Measurements from ENCODE around the gene RGL1.

The RGL1 gene

GRCh38 chr1:183915625-183916510 is 110.9 kb downstream of the RGL1 start:
- no peak overlapping the region for H3K27ac ChIP-seq (ENCODE audit: extremely low read depth, low read depth, low read length)
- H3K36me3 ChIP-seq (ENCODE audit: control insufficient read depth in 2 of 2, insufficient read depth in 1 of 2, low read length in 2 of 2): peaks cover 0 to 26% of the 10 kb centered on the region in 2 experiments; a peak in 1 of 3 replicates
- H3K4me3 ChIP-seq (ENCODE audit: low read depth, low read length): no peak overlapping the region
- TF ChIP-seq ZNF24 (tag by site-specific recombination; IDR thresholded peaks at IDR 0.05): peak; percentile 37; the same call in 1 of the 2 replicates
- no peak for TF ChIP-seq ZBTB48 (tag by site-specific recombination; IDR thresholded peaks at IDR 0.05)
- TF ChIP-seq ZNF660 (tag by site-specific recombination; IDR thresholded peaks at IDR 0.05): peak; percentile 84; the same call in 1 of the 2 replicates
- no peak for TF ChIP-seq SALL2 (tag by site-specific recombination; IDR thresholded peaks at IDR 0.05; ENCODE audit: borderline replicate concordance)
- TF ChIP-seq ZNF654 (tag by site-specific recombination; IDR thresholded peaks at IDR 0.05; ENCODE audit: low read depth): peak; percentile 99
- no peak for TF ChIP-seq ZNF488 (tag by site-specific recombination; IDR thresholded peaks at IDR 0.05)
- TF ChIP-seq ZNF610 (tag by site-specific recombination; IDR thresholded peaks at IDR 0.05; ENCODE audit: borderline replicate concordance): no peak
- TF ChIP-seq ZFP37 (tag by site-specific recombination; IDR thresholded peaks at IDR 0.05): peak; percentile 81
- TF ChIP-seq SP7 (tag by site-specific recombination; IDR thresholded peaks at IDR 0.05): peak; percentile 44; the same call in 1 of the 2 replicates
- TF ChIP-seq ZNF391 (tag by site-specific recombination; IDR thresholded peaks at IDR 0.05; ENCODE audit: borderline replicate concordance, low read depth): no peak
- no peak for TF ChIP-seq PBX3 (CRISPR knock-in tag; IDR thresholded peaks at IDR 0.05)
- no peak for TF ChIP-seq PRDM6 (tag by site-specific recombination; IDR thresholded peaks at IDR 0.05)
- TF ChIP-seq ZNF324 (tag by site-specific recombination; IDR thresholded peaks at IDR 0.05): 0 out of 2 replicates have a peak, but pooled peaks have one; percentile 62
- no peak for TF ChIP-seq ZNF114 (tag by site-specific recombination; IDR thresholded peaks at IDR 0.05)
- TF ChIP-seq ZSCAN5A (tag by site-specific recombination; IDR thresholded peaks at IDR 0.05): no peak
- TF ChIP-seq KLF10 (tag by site-specific recombination; IDR thresholded peaks at IDR 0.05): no peak
- TF ChIP-seq ZNF701 (tag by site-specific recombination; IDR thresholded peaks at IDR 0.05): no peak
- no peak; the same call in 1 of the 2 replicates for TF ChIP-seq ZXDB (tag by site-specific recombination; IDR thresholded peaks at IDR 0.05)
- TF ChIP-seq ZNF510 (tag by site-specific recombination; IDR thresholded peaks at IDR 0.05; ENCODE audit: insufficient replicate concordance): no peak
- TF ChIP-seq ZNF214 (tag by site-specific recombination; IDR thresholded peaks at IDR 0.05; ENCODE audit: borderline replicate concordance): no peak
- no peak for TF ChIP-seq ZNF843 (tag by site-specific recombination; IDR thresholded peaks at IDR 0.05)
- no peak for TF ChIP-seq ZNF837 (tag by site-specific recombination; IDR thresholded peaks at IDR 0.05)
- TF ChIP-seq GLI4 (tag by site-specific recombination; IDR thresholded peaks at IDR 0.05): no peak
- TF ChIP-seq ZBTB6 (tag by site-specific recombination; IDR thresholded peaks at IDR 0.05): no peak
- TF ChIP-seq YY1 (tag by site-specific recombination; IDR thresholded peaks at IDR 0.05): no peak
- peak; percentile 73 for TF ChIP-seq CTCF (tag by site-specific recombination; IDR thresholded peaks at IDR 0.05)
- peak; percentile 75; the same call in 1 of the 2 replicates for TF ChIP-seq ZEB2 (tag by site-specific recombination; IDR thresholded peaks at IDR 0.05)
- TF ChIP-seq ZNF560 (tag by site-specific recombination; IDR thresholded peaks at IDR 0.05; ENCODE audit: borderline replicate concordance): no peak
- 0 out of 2 replicates have a peak, but pooled peaks have one; percentile 17 for TF ChIP-seq ZNF501 (tag by site-specific recombination; IDR thresholded peaks at IDR 0.05)

More at GRCh38 chr1:183915625-183916510, 110.9 kb downstream of the RGL1 start:
- POLR2A ChIA-PET: interaction anchor here (1.0 to 1.1 kb wide), 3 partner anchors 27 to 261 kb away, joined by 3 to 5 read pairs (median 4); no protein-coding TSS in a partner anchor
- H3K9me3 ChIP-seq (ENCODE audit: control insufficient read depth, insufficient read depth, low read depth, low read length): no peaks in the 10 kb centered on the region
- CTCF ChIA-PET: interaction anchor here (0.6 to 6.4 kb wide), 45 partner anchors 9 to 753 kb away, joined by 3 to 128 read pairs (median 4); partner anchors contain the start of gene APOBEC4
- no peaks in the 10 kb centered on the region for H3K4me1 ChIP-seq (ENCODE audit: control insufficient read depth, insufficient read depth, low read length)
